ENCODE data around the gene SLC31A1.
"Not testable (repeated sequence)": the region's sequence is repeated elsewhere in the genome, so short reads cannot be mapped to it uniquely, and the experiment has no call there.

SLC31A1 gene

DNA sequence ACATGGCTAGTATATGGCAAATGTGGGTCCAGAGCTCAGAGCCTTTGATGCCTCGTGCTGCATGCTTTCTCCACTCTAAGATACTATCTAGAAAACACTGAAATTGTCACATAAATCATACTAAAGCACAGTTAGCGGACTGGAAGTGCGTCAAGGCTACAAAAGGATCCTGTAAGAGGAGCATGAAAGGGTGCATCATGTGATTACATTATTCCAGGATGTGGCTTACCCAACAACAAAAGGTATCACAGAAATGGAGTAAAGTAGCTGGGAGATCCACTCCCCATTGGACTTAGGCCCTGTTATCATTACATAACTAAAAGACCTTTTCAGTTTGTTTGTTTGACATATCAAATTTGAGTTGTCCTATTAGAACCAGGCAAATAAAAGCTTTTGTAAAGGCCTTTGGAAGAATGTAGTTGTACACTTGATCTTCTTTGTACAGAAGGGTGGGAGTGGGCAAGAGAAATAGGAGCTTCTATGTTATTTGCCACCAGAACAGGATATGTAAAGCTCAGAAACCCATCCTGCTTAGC is 6.9 kb downstream of the SLC31A1 start:
- Histone ChIP-seq H3K36me3 (peaks cover 18% of the 10 kb centered on the region), H3K4me3 (ENCODE audit: low read depth, low read length) (no peak overlapping the region), H3K27me3 (ENCODE audit: insufficient read depth, low read depth, severe bottlenecking) (no peaks in the 10 kb centered on the region), H3K27ac (no peak overlapping the region), H3K9me3 (ENCODE audit: severe bottlenecking) (no peaks in the 10 kb centered on the region)
- no peak for DNase-seq
- TF ChIP-seq, protein P1, sequence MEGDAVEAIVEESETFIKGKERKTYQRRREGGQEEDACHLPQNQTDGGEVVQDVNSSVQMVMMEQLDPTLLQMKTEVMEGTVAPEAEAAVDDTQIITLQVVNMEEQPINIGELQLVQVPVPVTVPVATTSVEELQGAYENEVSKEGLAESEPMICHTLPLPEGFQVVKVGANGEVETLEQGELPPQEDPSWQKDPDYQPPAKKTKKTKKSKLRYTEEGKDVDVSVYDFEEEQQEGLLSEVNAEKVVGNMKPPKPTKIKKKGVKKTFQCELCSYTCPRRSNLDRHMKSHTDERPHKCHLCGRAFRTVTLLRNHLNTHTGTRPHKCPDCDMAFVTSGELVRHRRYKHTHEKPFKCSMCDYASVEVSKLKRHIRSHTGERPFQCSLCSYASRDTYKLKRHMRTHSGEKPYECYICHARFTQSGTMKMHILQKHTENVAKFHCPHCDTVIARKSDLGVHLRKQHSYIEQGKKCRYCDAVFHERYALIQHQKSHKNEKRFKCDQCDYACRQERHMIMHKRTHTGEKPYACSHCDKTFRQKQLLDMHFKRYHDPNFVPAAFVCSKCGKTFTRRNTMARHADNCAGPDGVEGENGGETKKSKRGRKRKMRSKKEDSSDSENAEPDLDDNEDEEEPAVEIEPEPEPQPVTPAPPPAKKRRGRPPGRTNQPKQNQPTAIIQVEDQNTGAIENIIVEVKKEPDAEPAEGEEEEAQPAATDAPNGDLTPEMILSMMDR (IDR thresholded peaks at IDR 0.05; ENCODE audit: low read depth, low read length), result no peak

GRCh38 chr9:113231701-113232100 is 10.4 kb downstream of the SLC31A1 start:
- TF ChIP-seq, protein P1 (IDR thresholded peaks at IDR 0.05; ENCODE audit: low read depth, low read length), result no peak
- H3K9me3 ChIP-seq (ENCODE audit: severe bottlenecking), result no peaks in the 10 kb centered on the region
- no peak overlapping the region for H3K27ac ChIP-seq
- H3K36me3 ChIP-seq, result peaks cover 9% of the 10 kb centered on the region
- no peak for DNase-seq
- no peak overlapping the region for H3K4me3 ChIP-seq (ENCODE audit: low read depth, low read length)
- H3K27me3 ChIP-seq (ENCODE audit: insufficient read depth, low read depth, severe bottlenecking), result no peaks in the 10 kb centered on the region

DNA sequence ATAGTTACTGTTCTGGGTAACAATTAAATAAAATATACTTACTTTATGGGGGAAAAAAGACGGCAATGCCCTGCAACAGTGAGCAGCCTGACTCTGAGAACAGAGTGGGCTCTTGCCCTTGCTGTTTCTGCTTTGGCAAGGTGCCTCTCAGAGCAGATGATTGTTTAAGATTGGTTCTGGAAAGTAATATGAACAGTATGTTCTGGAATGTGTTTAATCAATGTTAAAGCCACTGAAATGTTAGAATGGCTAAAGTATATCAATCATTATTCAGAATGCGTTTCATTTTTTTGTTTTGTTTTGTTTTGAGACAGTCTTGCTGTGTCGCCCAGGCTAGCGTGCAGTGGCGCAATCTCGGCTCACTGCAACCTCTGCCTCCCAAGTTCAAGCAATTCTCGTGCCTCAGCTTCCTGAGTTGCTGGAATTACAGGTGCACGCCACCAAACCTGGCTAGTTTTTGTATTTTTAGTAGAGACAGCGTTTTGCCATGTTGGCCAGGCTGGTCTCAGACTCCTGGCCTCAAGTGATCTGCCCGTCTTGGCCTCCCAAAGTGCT is 14.4 kb downstream of the SLC31A1 start:
- H3K36me3 ChIP-seq; H3K27ac ChIP-seq; H3K27me3 ChIP-seq (ENCODE audit: insufficient read depth, low read depth, severe bottlenecking); H3K9me3 ChIP-seq (ENCODE audit: severe bottlenecking); DNase-seq; H3K4me3 ChIP-seq (ENCODE audit: low read depth, low read length): not testable (repeated sequence)

- H3K27me3 ChIP-seq (ENCODE audit: insufficient read depth, low read depth, severe bottlenecking), result no peaks in the 10 kb centered on the region
- no peak overlapping the region for H3K27ac ChIP-seq
- TF ChIP-seq, protein P1 (IDR thresholded peaks at IDR 0.05; ENCODE audit: low read depth, low read length), result no peak
- DNase-seq, result no peak
- H3K9me3 ChIP-seq (ENCODE audit: severe bottlenecking), result no peaks in the 10 kb centered on the region
- H3K4me3 ChIP-seq (ENCODE audit: low read depth, low read length), result no peak overlapping the region
- no peaks in the 10 kb centered on the region for H3K36me3 ChIP-seq
These were observed 15.7 kb downstream of the SLC31A1 start for GRCh38 chr9:113237026-113237425.

GRCh38 chr9:113238202-113238858 is 17.0 kb downstream of the SLC31A1 start:
- TF ChIP-seq, protein P1 (IDR thresholded peaks at IDR 0.05; ENCODE audit: low read depth, low read length), result no peak

DNA sequence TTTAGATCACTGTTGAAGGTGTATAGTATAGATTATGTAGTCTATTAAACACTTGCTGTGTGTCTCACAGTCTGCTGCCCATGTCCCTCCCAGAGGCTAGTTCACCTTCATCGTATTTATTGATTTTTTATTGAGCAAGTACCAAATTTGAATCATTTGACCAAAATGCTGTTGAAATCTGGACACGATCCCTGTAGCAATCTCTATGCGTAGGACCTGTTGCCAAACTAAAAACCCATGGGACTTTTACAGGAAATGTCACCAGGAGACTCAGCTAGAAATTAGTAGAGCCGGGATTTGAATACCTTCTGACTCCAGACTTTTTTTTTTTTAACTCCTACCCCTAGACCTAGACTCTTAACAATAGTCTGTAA is 17.5 kb downstream of the SLC31A1 start:
- Histone ChIP-seq H3K27me3 (ENCODE audit: insufficient read depth, low read depth, severe bottlenecking) (no peaks in the 10 kb centered on the region), H3K4me3 (ENCODE audit: low read depth, low read length) (no peak overlapping the region), H3K9me3 (ENCODE audit: severe bottlenecking) (no peaks in the 10 kb centered on the region), H3K27ac (no peak overlapping the region), H3K36me3 (no peaks in the 10 kb centered on the region)
- TF ChIP-seq, protein P1 (IDR thresholded peaks at IDR 0.05; ENCODE audit: low read depth, low read length), result no peak
- DNase-seq, result no peak

More at GRCh38 chr9:113238202-113238858, 17.0 kb downstream of the SLC31A1 start:
- Histone ChIP-seq H3K9me3 (ENCODE audit: severe bottlenecking) (no peaks in the 10 kb centered on the region), H3K27ac (no peak overlapping the region), H3K36me3 (no peaks in the 10 kb centered on the region), H3K27me3 (ENCODE audit: insufficient read depth, low read depth, severe bottlenecking) (no peaks in the 10 kb centered on the region), H3K4me3 (ENCODE audit: low read depth, low read length) (no peak overlapping the region)
- DNase-seq, result no peak
